GM23248 (cell line): ENCODE data around the gene CROCC2. TPM values are rescaled to one million over a fixed set of nuclear protein-coding genes. Genes with fewer than 3 reads are reported as not detected.

ENCODE experiments used
- DNase-seq: peaks from one replicate; pipeline ENCODE4 v3.0.0-alpha.2; 2015
- H2AFZ ChIP-seq: fragments of 200-600 bp; sonication (generic); 2 replicates; pipeline ENCODE4 v1.6.1; 2016; ENCODE audit warnings: antibody characterized with exemption
- H3F3A ChIP-seq: fragments of 200-600 bp; sonication (generic); 2 replicates; pipeline ENCODE4 v1.6.1; 2016; ENCODE audit warnings: mild to moderate bottlenecking, antibody characterized with exemption, mixed run types; ENCODE audit not compliant: insufficient read depth
- H3K27ac ChIP-seq: fragments of 200-600 bp; sonication (generic); 2 replicates; pipeline ENCODE4 v1.5.1; 2016; ENCODE audit warnings: mild to moderate bottlenecking
- H3K27me3 ChIP-seq: fragments of 200-600 bp; sonication (generic); replicated peaks from 2 replicates; pipeline ENCODE4 v1.6.1; 2016; ENCODE audit warnings: mild to moderate bottlenecking; ENCODE audit not compliant: insufficient read depth
- H3K36me3 ChIP-seq: fragments of 200-600 bp; sonication (generic); 2 replicates; pipeline ENCODE4 v1.6.1; 2016; ENCODE audit warnings: low read depth, mild to moderate bottlenecking
- H3K4me1 ChIP-seq: fragments of 200-600 bp; sonication (generic); 2 replicates; pipeline ENCODE4 v1.6.1; 2016; ENCODE audit warnings: mild to moderate bottlenecking; ENCODE audit not compliant: insufficient read depth
- H3K4me2 ChIP-seq: fragments of 200-600 bp; sonication (generic); one replicate; pipeline ENCODE4 v1.6.1; 2016; ENCODE audit warnings: mild to moderate bottlenecking; ENCODE audit not compliant: unreplicated experiment
- H3K4me3 ChIP-seq: fragments of 200-600 bp; sonication (generic); 2 replicates; pipeline ENCODE4 v1.5.1; 2016; ENCODE audit warnings: mild to moderate bottlenecking
- H3K79me2 ChIP-seq: fragments of 200-600 bp; sonication (generic); 2 replicates; pipeline ENCODE4 v1.6.1; 2016; ENCODE audit warnings: mild to moderate bottlenecking; ENCODE audit not compliant: insufficient read depth
- H3K9ac ChIP-seq: fragments of 200-600 bp; sonication (generic); 2 replicates; pipeline ENCODE4 v1.6.1; 2016; ENCODE audit warnings: mild to moderate bottlenecking
- H3K9me2 ChIP-seq: fragments of 200-600 bp; sonication (generic); 2 replicates; pipeline ENCODE4 v1.6.1; 2016; ENCODE audit warnings: mixed run types, mild to moderate bottlenecking, moderate library complexity; ENCODE audit not compliant: insufficient read depth
- H3K9me3 ChIP-seq: fragments of 200-600 bp; sonication (generic); one replicate; pipeline ENCODE4 v1.6.1; 2017; ENCODE audit warnings: low read depth
- H4K20me1 ChIP-seq: fragments of 200-600 bp; sonication (generic); 2 replicates; pipeline ENCODE4 v1.6.0; 2016; ENCODE audit not compliant: insufficient read depth
- EZH2 ChIP-seq: fragments of 200-600 bp; sonication (generic); IDR thresholded peaks from 2 replicates; pipeline ENCODE4 v1.6.1; 2018; ENCODE audit warnings: antibody characterized with exemption, mild to moderate bottlenecking; ENCODE audit not compliant: insufficient read depth, poor library complexity, severe bottlenecking
- EZH2phosphoT487 ChIP-seq: fragments of 200-600 bp; sonication (generic); IDR thresholded peaks from 2 replicates; pipeline ENCODE4 v1.6.1; 2018; ENCODE audit warnings: antibody characterized with exemption, moderate library complexity, mild to moderate bottlenecking, low read depth; ENCODE audit not compliant: insufficient read depth
- WGBS, 2 experiments: methylation state at CpG; one replicate each; pipeline ENCODE4 v1.1.6; 2015 to 2017; ENCODE audit warnings: low lambda C conversion rate in 2 of 2, low coverage in 1 of 2; ENCODE audit errors: missing lambda C conversion rate in 2 of 2; 5-methylcytosine and 5-hydroxymethylcytosine counted together
- in situ Hi-C: fragments of 300-500 bp; cut with MboI; formaldehyde crosslinking; loops from 2 replicates; pipeline ENCODE4 v1.15.0; 2020
- polyA plus RNA-seq: library from polyadenylated mRNA; unstranded; fragments of >200 nt; fragmentation: Nextera tagmentation; extraction: Ambion mirVana; gene quantifications from 2 replicates; pipeline ENCODE4 v1.2.1, GENCODE V29; 2016
- total RNA-seq: library from RNA; depleted of rRNA; stranded (reverse); fragments of >200 nt; shearing (Covaris generic); gene quantifications from 2 replicates; pipeline ENCODE4 v1.2.3, GENCODE V29; 2014

The CROCC2 gene
- total and polyA plus RNA-seq, 2 experiments from 2014 or later = under 0.01 TPM; not detected in 1

GRCh38 chr2:240956171-240956934 is 50.2 kb downstream of the CROCC2 start:
- peaks cover 8% of the 10 kb centered on the region; the same call in 1 of the 2 replicates for H3K4me1 ChIP-seq
- in situ Hi-C loops = no loop called here

GRCh38 chr2:240956935-240957655 is 51.0 kb downstream of the CROCC2 start:
- in situ Hi-C loops = no loop called here
- Histone ChIP-seq H3K79me2 (no peaks in the 10 kb centered on the region), H3K9ac (no peak overlapping the region), H3K4me3 (no peak overlapping the region), H3K36me3 (no peaks in the 10 kb centered on the region), H2AFZ (no peak overlapping the region), H4K20me1 (no peaks in the 10 kb centered on the region), H3K9me3 (no peaks in the 10 kb centered on the region), H3K4me1 (peaks cover 10% of the 10 kb centered on the region; the same call in 1 of the 2 replicates), H3K4me2 (no peak overlapping the region), H3K27me3 (no peaks in the 10 kb centered on the region), H3K27ac (no peak overlapping the region), H3K9me2 (no peaks in the 10 kb centered on the region), H3F3A (no peaks in the 10 kb centered on the region)
- 96 to 97% methylated on average over 24 to 32 of the region's 32 CpGs for WGBS, 2 experiments
- no peak for DNase-seq
- TF ChIP-seq EZH2phosphoT487 (no peak), EZH2 (no peak)

More at GRCh38 chr2:240956171-240956934, 50.2 kb downstream of the CROCC2 start:
- Histone ChIP-seq H3K36me3 (no peaks in the 10 kb centered on the region), H4K20me1 (no peaks in the 10 kb centered on the region), H3K9me2 (no peaks in the 10 kb centered on the region), H3K9ac (no peak overlapping the region), H3K79me2 (no peaks in the 10 kb centered on the region), H3K27me3 (no peaks in the 10 kb centered on the region), H3K4me3 (no peak overlapping the region), H3K4me2 (no peak overlapping the region), H3F3A (no peaks in the 10 kb centered on the region), H3K27ac (no peak overlapping the region), H3K9me3 (no peaks in the 10 kb centered on the region), H2AFZ (no peak overlapping the region)
- WGBS, 2 experiments = 71 to 77% methylated on average over 16 of the region's 16 CpGs
- TF ChIP-seq EZH2phosphoT487 = no peak
- TF ChIP-seq EZH2 = no peak
- DNase-seq = no peak

DNA sequence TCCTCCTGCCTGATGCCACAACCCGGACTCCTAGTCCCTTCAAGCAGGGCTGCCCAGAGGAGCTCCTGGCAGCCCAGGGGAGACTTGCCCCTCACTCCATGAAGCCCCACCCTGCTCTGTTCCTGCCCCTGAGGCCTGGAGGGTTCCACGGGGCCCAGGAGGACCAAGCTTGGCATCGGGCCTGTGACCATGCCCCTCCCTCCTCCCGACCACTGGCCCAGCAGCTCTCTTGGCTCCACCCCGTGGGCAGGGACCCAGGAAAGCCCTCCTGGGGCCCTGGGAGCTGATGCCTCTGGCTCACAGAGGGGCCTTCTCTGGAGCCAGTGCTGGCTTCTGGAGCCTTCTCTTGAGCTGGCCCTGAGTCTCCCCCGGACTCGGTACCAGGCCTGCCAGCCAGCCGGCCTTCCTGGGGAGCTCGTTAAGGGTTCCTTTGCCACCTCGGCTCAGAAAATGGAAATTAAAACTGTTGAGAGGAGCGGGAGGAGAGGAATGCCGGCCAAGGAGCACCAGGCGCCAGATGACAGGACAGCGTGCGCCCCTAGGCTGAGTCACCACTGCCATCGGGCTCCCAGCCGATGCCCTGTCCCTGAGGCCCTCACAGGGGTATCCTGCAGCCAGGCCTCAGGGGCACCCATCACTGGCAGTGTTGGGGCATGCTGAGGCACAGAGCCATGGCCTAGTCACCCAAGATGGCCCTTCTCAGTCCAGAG is 51.7 kb downstream of the CROCC2 start:
- WGBS, 2 experiments = 15 to 17% methylated on average over 15 to 17 of the region's 17 CpGs
- in situ Hi-C loops = no loop called here
- no peaks in the 10 kb centered on the region for H4K20me1 ChIP-seq

DNA sequence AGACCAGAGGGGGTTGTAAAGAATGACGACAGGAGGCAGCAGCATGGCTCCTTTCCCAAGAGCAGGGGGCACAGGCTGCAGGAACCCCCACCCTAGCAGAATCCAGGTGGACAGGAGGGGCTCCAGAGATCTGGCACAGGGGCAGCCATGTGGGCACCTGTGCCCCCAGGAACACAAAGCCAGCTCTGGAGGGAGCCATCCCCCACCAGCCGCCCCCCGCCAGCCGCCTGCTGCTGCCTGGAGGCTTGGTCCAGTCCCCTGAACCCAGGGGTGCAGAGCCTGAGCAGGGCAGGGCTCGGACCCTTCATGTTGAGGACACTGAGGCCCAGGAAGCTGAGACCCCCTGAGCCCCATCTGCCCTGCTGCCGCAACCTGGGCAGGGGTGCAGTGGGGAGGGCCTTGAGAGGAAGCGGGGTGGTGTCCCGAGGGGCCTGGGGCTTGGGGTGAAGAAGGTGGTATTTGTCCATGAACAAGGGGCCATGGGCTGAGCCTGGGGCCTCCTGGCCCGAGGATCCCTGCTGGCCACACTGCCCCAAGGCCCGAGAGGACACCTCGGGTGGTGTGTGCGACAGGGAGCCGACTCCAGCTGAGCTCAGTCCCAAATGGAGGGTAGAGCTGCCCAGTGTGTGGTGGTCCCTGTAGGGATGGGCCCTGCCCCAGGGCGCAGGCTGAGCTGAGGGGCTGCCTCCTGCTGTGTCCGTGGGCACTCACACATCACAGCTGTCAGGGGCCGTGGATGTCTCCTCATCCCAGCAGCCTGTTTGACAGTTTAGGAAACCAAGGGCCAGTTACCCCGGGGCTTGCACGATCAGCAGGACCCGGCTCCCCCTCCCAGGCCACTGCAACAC is 52.5 kb downstream of the CROCC2 start:
- no peaks in the 10 kb centered on the region for H3K36me3 ChIP-seq
- H3K27ac ChIP-seq = no peak overlapping the region
- in situ Hi-C loops = no loop called here
- no peak overlapping the region for H2AFZ ChIP-seq
- H3K4me1 ChIP-seq = peaks cover 14% of the 10 kb centered on the region; the same call in 1 of the 2 replicates
- no peak for DNase-seq
- H4K20me1 ChIP-seq = no peaks in the 10 kb centered on the region
- H3K4me2 ChIP-seq = no peak overlapping the region
- H3K27me3 ChIP-seq = no peaks in the 10 kb centered on the region
- no peaks in the 10 kb centered on the region for H3F3A ChIP-seq
- WGBS, 2 experiments = 88 to 90% methylated on average over 16 to 17 of the region's 19 CpGs
- H3K9me3 ChIP-seq = no peaks in the 10 kb centered on the region
- TF ChIP-seq EZH2 (no peak), EZH2phosphoT487 (no peak)
- no peaks in the 10 kb centered on the region for H3K79me2 ChIP-seq
- no peak overlapping the region for H3K4me3 ChIP-seq
- H3K9ac ChIP-seq = no peak overlapping the region; the same call in 1 of the 2 replicates
- no peaks in the 10 kb centered on the region for H3K9me2 ChIP-seq

More for the DNA sequence above, 51.7 kb downstream of the CROCC2 start:
- no peaks in the 10 kb centered on the region for H3K9me2 ChIP-seq
- H3K4me3 ChIP-seq = no peak overlapping the region
- H2AFZ ChIP-seq = peak overlapping the region; percentile 36
- peaks cover 14% of the 10 kb centered on the region; the same call in 1 of the 2 replicates for H3K4me1 ChIP-seq
- H3K79me2 ChIP-seq = no peaks in the 10 kb centered on the region
- no peaks in the 10 kb centered on the region for H3K9me3 ChIP-seq
- H3K36me3 ChIP-seq = no peaks in the 10 kb centered on the region
- no peaks in the 10 kb centered on the region for H3F3A ChIP-seq
- DNase-seq = peak; percentile 60
- H3K27ac ChIP-seq = no peak overlapping the region
- TF ChIP-seq EZH2 (no peak), EZH2phosphoT487 (no peak)
- H3K27me3 ChIP-seq = no peaks in the 10 kb centered on the region
- no peak overlapping the region for H3K4me2 ChIP-seq
- peak overlapping the region; percentile 29 for H3K9ac ChIP-seq
